ENCODE results near the gene CELF1.

Gene CELF1

DNA sequence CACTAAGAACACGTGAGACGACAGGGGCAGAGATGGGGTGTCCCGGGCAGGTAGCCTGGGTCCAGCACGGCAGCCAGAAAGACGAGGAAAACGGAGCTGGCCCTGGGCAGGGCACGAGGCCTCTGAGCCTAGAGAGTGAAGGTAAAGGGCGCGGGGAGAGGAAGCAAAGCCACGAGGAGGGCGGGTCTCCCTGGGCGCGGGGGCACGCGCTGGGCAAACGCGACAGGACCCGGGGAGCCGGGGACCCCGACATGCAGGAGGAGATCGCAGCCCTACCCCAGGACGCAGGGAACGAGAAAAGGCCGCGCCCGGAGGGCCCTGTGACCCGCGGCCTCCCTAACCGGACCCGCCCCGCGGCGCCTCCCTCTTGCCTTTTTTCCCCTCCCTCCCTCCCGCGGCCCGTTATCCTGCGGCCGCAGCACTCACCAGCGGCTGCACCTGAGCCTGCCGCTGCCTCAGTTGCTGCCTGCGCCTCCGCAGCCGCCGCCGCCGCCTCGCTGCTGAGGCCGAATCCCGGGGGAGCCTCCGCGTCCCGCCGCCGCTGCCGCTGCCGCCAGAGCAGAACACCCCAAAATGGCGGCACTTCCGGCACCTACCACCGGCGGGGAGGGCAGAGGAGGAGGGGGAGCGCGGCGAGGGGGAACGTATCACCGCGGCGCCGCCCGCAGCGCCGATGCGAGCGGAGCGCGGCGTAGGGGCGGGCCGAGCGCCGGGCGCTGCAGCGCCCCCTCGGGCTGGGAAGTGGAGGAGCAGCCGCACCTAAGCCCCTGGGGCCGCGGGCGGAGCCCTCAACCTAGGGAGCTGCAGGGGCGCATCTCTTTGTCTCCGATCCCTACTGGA lies at the start of gene CELF1:
CELF1 (minus strand) TSS at position 567 of the 840 bp plus-strand sequence. CDS start 53,609 bp downstream, outside the sequence.
- no peak for DNase-seq (ENCODE audit: low read depth)

DNA sequence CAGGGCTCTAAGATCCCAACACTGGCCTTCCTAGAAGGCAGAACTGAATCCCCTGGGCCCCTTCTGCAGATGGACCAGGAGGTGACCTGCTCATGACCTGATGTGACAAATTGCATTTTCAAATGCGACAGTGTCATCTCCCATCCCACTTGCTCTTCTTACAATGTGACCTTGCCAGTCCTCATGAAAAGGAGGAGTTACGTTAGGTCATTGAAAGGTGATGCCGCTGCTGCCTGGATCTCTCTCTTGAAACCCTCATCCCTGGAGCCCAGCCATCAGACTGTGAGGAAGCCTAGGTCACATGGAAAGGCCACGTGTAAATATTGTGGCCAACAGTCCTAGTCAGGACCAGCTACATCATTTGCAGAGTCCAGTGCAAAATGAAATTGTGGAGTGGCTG lies 47.0 kb upstream of the CELF1 start:
- DNase-seq (ENCODE audit: low read depth), result no peak

DNA sequence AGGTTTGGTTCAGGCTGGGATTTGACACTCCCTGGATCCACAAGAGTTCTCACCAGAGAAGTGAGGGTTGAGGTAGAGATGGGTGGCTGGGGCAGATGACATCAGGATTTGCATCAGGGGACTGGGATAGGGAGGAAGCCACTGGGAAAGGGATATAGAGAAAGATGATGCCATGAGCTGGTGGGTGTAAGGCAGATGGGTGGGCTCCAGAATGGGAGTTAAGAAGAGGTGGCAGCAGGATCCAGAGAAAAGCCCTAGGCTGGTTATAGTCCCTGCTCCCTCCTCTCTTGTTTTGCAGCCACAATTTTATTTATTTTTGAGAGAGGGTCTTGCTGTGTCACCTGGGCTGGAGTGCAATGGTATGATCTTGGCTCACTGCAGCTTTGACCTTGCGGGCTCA lies 43.0 kb upstream of the CELF1 start:
- DNase-seq (ENCODE audit: low read depth), result no peak

DNA sequence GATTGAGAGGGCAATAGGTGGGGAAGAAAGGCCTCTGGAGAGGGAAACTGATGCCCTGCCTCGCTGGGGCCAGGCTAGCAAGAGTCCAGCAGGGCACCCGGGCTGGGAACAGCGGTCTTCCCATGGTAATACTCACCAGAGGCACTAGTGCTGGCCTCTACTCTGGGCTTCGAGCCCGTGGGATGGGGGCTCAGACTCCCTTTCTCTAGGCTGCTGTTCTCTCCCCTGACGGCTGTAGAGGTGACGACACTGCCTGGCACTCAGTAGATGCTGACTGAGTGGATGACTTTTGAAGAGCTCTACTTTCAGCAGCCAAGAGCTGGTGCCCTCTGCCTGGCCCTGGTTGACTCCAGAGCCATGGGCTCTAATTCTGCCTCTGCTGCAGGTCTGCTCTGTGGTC lies 42.1 kb upstream of the CELF1 start:
- no peak for DNase-seq (ENCODE audit: low read depth)

DNA sequence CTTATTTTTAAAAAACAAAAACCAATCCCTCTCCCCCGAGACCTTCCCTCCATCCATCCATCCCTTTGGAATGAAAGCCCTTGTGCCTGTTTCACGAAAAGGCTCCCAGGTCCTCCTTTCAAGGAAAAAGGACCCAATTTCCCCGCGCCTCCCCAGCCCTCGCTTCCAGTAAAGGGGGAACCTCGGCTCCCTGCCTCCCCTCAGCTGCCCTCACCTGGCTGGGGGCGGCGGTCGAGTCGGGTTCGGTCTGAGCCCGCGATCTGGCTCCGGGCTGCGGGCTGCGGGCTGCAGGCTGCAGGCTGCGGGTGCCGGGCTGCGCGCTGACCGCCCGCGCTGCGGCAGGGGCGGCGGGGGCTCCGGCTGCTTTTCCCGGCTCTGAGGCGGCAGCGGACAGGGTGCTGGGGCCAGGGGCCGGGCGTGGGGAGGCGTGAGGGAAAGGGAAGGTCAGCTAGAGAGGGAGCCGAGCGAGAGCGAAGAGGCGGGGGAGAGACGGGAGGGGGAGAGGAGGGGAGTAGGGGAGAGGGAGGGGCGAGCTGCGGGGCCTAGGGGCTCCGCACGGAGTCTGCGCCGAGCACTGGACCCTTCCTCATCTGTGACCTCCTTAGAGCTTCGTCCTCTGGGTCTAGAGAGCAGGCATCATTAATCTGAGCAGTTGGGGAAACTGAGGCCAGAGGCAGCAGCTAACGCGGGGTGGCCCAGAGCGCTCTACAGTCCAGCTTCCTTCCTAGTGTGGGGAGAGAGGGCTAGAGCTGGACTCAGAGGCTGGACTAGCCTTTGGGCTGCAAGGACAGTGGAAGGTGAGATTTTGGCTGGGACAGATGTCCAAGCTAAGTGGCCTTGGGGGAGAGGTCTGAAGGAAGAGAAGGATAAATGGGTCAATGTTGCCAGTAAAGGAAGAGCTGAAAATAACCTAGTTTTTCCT lies 41.3 kb upstream of the CELF1 start, which contains the start of gene C1QTNF4:
C1QTNF4 (minus strand) TSS at position 478 of the 922 bp plus-strand sequence. CDS start 3,601 bp downstream, outside the sequence.
- DNase-seq (ENCODE audit: low read depth), result no peak

DNA sequence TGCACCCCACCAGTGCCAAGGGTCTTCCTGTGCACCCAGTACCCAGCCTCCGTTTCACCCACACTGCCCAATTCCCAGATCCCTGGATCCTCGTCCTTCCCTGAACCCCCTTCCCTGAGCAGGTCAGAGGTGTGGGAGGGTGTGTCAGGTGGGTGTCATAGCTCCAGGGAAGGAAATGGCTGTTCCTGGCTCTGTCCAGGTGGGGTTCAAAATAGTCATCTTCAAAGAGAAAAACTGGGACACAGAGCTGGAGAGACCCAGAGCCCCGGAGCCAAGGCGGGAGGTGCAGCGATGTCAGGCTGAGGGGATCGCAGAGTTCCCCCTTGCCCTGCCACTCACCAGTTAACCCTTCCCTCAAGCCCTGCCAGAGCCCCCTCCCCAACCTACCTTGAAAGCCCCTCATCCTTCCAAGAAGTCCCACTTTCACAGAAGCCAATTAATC lies 40.6 kb upstream of the CELF1 start:
- no peak for DNase-seq (ENCODE audit: low read depth)

DNA sequence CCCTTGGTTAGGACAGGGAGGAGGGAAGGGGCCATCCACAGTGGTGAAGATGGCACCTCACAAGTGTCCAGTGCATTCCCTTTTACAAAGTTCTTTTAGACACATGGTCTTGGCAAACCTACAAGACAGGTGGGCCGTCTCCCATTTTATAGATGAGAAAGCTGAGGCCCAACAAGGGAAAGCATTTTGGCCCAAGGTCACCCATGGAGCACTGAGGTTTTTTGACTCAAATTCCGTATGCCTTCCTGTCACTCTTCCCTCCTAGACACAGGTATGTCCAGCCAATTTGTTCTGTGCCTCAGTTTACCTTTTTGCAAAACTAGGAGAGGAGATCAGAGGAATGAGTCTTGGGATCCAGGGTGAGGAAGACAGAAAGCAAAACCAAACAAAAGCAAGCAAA lies 40.0 kb upstream of the CELF1 start:
- no peak for DNase-seq (ENCODE audit: low read depth)

DNA sequence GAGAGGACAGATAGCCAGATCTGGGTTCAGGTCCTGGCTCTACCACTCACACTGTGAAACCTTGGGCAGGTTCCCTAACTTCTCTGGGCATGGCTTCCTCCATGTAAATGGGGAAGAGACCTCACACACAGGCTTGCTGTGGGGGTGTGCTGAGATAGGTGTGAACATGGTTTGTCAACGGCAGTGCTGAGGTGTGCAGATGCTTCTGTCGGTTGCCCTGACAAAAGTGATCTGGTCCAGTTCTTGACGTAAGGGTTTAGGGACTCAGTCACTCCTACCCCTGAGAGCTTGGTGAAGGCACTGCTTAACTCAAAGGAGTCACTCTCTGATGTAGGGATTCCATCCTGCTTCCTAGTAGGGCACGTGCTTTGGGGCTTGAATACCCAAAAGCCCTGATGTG lies 39.3 kb upstream of the CELF1 start:
- DNase-seq (ENCODE audit: low read depth), result no peak

DNA sequence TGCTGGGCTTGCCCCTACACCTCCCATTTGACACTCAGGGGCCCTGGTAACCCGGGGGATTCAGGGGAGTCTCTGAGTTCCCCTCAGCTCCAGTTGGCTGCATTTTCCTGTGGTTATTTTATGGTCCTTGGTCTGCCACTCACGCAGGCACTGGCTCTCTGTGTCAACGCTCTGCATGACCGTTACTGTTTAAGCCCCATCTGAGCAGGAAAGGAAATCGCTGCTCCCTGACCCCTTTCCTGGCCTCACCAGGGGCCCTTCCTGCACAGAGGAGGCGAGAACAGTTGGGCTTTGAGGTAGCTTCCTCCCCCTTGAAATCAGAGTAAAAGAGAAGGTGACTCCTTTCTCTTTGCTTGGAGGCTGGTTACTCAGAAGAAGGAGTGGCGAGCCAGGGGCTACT lies 38.8 kb upstream of the CELF1 start:
- no peak for DNase-seq (ENCODE audit: low read depth)

DNA sequence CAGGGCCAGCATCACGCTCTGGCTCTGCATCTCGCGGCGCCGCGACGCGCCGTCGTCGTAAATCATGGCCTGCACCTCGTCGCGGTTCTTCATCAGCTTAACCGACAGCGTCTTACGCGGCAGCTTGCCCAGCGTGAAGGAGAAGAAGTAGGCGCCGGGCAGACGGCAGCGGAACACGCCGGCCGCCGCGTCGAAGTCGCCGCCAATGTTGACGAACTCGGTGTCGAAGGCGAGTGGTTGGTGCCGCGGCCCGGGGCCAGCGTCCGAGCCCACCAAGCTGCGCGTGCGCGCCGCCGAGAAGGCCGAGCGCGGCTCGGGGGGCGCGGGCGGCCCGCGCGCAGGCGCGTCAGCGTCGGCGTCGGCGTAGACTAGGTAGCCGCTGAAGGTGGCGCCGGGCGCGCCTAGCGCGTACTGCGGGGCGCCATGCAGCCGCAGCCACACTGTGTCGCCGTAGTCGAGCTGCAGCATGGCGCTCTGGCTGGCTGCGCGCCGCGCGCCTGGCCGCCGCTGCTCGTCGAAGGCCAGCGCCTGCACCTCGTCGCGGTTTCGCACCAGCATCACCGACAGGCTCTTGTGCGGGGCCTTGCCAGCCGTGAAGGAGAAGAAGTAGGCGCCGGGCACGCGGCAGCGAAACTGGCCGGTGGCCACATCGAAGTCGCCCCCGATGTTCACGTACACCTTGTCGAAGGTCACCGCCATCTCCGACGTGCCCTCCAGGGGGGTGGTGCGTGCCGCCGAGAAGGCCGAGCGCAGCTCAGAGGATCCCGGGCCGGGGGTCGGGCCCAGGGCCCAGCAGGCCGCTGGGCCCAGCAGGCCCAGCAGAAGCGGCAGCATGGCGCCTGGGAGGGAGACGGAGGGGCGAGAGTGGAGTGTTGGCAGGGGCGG lies 37.3 kb upstream of the CELF1 start:
- DNase-seq (ENCODE audit: low read depth), result no peak

DNA sequence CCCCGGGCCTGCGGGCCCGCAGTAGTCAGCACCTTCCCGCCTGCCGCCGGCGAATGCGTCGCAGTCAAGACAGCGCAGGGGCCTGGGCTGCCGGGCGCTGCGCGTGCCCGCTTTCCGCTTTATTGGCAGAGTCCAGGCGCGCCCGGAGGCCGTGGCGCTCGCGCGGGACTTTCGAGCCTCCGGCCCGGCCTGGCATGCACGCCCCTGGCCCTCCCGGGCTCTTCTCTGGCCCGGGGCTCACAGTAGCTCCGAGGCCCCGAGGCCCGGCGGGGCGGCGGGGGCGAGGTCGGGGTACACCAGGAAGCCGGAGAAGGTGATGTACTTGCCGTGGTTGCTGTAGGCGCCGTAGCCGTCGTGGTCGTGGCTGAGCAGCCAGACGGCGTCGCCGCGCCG lies 36.6 kb upstream of the CELF1 start:
- no peak for DNase-seq (ENCODE audit: low read depth)

DNA sequence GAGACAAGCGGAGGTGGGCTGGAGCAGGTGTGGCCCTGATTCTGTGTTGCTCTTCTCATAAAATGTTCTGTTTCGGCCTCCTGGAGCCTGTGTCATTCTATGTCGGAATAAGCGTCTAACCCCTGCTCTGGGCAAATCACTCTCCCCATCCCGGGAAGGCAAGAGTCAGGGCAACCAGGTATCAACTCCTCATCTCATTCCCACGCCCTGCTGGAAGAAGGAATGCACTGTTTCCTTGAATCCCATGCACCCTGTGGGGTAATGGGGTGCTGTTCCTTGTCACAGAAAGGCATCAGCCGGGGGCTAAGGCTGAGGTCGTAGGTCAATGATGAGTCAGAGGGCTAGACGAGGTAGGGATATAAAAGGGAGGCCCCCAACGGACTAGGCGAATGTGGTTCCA lies 36.2 kb upstream of the CELF1 start:
- DNase-seq (ENCODE audit: low read depth), result no peak

DNA sequence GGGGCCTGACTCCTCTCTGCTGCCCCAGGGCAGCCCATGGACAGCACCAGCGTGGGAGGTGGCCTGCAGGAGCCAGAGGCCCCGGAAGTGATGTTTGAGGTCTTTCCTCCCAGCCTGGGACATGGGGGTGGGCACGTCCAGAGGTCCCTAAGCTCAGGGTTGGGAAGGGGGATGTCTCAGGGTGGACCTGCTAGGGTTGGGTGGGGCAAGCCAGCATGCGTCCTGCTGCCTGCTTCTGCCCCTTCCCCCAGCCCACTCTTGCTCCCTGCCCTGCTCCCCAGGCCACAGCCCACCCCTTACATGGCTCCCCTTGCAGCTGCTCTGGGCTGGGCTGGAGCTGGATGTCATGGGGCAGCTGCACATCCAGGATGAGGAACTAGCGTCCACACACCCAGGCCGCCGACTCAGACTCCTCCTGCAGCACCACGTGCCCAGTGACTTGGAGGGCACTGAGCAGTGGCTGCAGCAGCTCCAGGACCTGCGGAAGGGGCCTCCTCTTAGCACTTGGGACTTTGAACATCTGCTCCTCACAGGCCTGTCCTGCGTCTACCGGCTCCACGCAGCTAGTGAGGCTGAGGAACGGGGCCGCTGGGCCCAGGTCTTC lies 34.9 kb upstream of the CELF1 start:
- no peak for DNase-seq (ENCODE audit: low read depth)

DNA sequence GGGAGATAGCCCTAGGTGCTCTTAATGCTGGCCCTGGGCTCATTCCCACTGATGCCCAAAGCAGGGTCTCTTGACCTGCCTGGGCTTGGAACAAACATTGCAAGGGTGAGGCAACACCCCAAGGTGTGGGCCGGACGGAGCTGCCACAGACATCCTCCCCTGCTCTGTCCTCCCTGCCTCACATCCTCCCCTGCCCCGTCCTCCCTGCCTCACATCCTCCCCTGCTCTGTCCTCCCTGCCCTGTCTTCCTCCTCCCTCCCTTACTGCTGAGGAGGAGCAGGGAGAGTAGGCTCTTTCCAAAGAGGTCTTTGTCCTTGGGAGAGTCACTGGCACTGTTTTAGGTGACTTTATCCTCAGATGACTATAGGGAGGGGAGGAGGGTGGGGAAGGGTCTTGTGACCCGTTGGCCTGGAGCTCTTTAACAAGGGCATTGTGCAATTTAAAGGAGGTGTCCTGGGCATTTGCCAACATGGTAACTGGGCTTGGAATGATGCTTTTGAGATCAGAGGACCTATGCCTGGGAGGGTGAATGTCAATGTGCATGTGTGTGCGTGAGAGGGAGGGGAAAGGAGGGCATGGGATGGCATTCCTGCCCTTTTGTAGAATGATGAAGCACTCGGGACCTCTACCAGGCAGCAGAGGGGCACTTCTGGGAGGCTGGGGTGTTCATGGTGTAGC lies 34.2 kb upstream of the CELF1 start:
- DNase-seq (ENCODE audit: low read depth), result no peak

DNA sequence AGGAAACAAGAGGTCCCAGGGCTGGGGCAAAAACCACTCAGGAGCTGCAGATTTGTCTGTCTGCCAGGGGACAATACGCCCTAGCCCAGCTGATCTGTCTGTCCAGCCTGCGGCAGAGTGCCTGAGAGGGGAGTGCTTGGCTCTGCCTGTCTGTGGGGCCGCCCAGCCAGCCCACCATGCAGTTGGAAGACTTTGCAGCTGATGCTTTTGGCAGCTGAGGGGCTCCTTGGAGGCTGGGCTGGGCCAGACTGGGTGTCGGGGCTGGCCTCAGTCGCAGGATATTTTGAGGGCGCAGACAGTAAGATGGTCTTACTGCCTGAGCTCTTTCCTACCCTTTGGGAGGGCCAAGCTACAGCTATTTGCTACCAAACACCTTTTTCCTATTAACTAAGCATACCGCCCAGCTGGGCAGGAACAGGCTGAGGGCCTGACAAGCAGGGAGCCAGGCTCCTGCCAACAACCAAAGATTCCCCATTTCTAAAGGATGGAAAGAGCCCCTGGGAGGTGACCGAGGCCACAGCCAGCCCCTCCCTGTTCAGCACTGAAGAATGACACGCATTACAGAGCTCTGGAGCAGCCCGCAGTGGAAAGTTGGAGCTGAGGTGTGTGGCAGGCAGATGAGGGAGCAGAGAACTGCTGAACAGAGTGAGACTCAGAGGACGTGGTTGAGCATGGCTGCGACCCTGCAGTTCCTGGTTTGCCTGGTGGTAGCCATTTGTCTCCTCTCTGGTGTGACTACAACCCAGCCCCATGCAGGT lies 33.3 kb upstream of the CELF1 start, which contains the start of gene FAM180B:
FAM180B (plus strand) TSS at position 581 of the 758 bp plus-strand sequence; CDS start at position 672, 91 bp downstream.
- DNase-seq (ENCODE audit: low read depth), result no peak

DNA sequence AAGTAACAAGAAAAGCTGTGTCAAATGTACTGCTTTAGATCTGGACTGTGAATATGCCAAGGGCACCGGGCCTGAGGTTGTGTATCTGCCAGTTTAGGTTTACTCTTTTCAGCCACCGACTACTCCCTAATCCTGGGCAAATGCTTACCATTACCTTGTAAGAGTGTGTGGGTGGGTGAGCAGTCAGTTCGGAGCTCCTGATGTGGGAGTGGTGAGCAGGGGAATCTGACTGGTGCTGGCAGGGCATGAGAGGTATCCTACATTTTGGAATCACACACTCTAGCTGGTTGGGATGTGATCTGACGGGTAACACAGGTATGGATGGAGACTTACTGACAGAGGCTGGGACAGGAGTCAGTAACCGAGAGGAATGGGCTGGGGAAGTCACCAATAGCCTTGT lies 30.9 kb upstream of the CELF1 start:
- DNase-seq (ENCODE audit: low read depth), result no peak

DNA sequence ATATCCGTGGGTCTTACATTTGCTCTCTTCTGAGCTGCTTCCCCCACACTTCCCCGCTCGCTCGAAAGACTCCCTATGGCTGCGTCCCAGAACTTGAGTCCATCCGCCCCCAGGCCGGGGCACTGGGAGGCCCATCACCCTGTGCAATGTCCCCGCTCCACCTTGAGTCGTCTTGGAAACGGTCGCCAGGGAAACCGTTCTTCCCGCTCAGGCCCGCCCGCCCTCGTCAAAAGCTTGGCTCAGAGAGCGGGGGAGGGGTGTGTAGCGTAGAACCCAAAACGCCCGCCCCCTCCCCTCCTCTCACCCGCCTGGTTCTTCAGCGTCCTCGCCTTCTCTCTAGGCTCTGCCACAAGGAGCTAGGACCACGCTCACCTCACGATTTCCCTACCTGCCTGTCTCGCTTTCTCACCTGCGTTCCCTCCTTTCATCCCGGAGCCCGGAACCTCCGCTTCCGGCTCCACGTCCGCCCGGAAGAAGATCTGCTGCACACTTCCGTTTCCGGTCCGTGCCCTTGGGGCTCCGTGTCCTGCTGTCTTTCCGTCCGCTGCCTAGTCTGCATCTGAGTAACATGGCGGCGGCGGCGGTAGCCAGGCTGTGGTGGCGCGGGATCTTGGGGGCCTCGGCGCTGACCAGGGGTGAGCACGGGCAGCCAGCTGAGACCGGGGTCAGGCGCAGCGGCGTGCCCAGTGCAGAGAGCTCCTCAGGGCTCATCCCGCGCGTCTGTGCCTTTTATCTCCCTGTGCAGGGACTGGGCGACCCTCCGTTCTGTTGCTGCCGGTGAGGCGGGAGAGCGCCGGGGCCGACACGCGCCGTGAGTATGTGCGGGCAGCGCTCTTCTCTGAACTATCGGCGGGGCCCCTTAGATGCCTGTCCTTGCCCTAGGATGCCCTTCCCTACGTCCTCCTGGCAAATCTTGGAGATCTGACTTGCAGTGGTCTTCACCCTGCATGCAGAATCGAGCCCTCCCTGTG lies 25.9 kb upstream of the CELF1 start, which contains the start of the genes KBTBD4 and NDUFS3:
KBTBD4 (minus strand) TSS at position 447 of the 971 bp plus-strand sequence; CDS start at position 428, 19 bp downstream.
NDUFS3 (plus strand) TSS at position 551 of the 971 bp plus-strand sequence; CDS start at position 569, 18 bp downstream.
- peak; percentile 82 for DNase-seq (ENCODE audit: low read depth)

DNA sequence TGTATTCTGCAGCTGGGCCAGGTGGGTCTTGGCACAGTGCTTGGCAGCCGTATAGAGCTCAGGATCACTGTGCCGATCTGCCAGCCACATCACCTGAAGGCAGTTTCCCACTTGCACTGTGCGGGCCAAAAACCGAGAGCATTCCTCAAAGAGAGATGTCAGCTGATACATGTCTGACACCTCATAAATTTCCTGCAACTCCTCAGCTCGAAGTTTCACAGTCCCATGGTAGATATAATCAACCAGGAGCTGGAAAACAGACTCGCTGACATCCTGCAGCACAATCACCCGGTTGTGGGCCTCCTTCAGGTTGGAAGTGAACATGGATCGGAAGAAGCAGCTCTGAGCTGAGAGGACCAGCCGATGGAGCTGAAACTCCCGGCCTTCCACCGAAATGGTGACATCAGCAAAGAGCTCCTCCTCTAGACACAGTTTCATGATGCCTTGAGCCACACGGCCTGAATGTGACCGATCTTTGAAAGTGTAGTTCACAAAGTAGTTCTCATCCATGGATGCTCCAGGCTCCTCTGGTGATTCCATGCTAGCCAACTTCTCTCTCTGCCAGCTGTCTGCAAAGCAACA lies 24.6 kb upstream of the CELF1 start:
- DNase-seq (ENCODE audit: low read depth), result no peak
